C4-2B (cell line): ENCODE data around the gene MYO1E.

ENCODE experiments used
- H3K27ac ChIP-seq: fragments of 450-650 bp; 2 replicates; pipeline ENCODE4 v1.5.1; 2017
- ZFX ChIP-seq: fragments of 450-650 bp; IDR thresholded peaks from 2 replicates; pipeline ENCODE4 v1.6.1; 2017
- TF ChIP-seq, protein P1 (sequence below): fragments of 450-650 bp; conservative IDR thresholded peaks from 2 replicates; pipeline ENCODE4 v1.5.1; 2017; ENCODE audit warnings: mild to moderate bottlenecking

Gene MYO1E

GRCh38 chr15:59257140-59257539 lies 115.5 kb downstream of the MYO1E start:
- TF ChIP-seq, protein P1, sequence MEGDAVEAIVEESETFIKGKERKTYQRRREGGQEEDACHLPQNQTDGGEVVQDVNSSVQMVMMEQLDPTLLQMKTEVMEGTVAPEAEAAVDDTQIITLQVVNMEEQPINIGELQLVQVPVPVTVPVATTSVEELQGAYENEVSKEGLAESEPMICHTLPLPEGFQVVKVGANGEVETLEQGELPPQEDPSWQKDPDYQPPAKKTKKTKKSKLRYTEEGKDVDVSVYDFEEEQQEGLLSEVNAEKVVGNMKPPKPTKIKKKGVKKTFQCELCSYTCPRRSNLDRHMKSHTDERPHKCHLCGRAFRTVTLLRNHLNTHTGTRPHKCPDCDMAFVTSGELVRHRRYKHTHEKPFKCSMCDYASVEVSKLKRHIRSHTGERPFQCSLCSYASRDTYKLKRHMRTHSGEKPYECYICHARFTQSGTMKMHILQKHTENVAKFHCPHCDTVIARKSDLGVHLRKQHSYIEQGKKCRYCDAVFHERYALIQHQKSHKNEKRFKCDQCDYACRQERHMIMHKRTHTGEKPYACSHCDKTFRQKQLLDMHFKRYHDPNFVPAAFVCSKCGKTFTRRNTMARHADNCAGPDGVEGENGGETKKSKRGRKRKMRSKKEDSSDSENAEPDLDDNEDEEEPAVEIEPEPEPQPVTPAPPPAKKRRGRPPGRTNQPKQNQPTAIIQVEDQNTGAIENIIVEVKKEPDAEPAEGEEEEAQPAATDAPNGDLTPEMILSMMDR = no peak
- no peak for TF ChIP-seq ZFX
- no peak overlapping the region for H3K27ac ChIP-seq

DNA sequence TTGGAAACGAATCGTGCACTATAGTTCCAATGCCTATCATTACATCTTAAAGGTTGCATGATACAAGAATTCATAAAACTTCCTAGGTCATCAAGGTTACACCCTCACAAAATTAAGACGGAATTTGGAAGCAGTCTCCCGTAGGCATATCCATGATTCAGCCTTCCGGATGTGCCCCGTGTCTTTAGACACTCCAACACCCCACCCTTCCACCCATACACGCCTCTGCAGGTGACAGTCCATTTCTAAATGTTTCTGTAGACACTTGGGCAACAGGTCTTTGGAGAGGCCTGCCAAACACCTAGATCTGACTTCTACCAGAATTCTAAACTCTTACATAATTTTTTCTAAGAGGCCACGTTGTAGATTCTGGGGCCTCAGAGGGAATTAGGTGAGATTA lies 116.2 kb downstream of the MYO1E start:
- no peak for TF ChIP-seq ZFX
- TF ChIP-seq, protein P1 = no peak
- no peak overlapping the region for H3K27ac ChIP-seq

DNA sequence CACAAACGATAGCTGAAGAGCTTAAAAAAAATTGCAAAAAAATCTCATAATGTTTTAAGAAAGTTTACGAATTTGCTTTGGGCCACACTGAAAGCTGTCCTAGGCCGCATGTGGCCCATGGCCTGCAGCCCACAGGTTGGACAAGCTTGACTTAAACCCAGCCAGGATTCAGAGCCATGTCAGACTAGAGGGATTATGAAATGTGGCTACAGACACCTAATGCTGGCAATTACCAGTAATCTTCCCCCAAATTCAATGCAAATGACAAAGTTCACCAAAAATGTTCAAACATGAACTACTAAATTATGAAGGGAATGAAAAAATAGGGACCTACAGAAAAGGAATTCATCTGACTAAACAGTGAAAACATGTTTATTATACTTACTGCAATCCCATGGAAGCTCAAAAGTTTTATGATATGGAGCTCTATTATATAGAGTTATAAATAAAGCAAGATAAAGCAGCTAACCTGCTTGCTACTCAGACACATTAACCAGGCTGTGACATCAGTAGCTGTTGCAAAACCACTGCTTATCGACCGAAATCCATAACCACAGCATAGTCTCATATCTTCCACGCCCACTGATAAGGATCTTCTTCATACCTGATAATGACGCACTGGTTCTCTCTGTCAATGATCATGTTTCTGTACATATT lies 116.9 kb downstream of the MYO1E start:
- H3K27ac ChIP-seq = no peak overlapping the region
- TF ChIP-seq, protein P1 = no peak
- no peak for TF ChIP-seq ZFX

DNA sequence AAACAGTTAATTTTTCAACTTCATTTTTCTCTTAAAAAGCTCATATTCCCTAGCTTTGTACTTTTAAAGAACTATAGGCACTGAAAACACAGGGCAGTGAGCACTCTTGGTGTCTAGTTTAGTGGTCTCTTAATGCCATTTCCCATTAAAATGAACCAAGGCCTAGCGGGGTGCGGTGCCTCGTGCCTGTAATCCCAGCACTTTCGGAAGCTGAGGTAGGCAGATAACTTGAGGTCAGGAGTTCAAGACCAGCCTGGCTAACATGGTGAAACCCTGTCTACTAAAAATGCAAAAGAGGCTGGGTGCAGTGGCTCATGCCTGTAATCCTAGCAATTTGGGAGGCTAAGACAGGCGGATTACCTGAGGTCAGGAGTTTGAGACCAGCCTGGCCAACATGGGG lies 120.5 kb downstream of the MYO1E start:
- TF ChIP-seq ZFX = no peak
- TF ChIP-seq, protein P1 = no peak
- H3K27ac ChIP-seq = no peak overlapping the region

GRCh38 chr15:59251001-59251845 lies 121.4 kb downstream of the MYO1E start:
- peak overlapping the region; percentile 10; the same call in 1 of the 2 replicates for H3K27ac ChIP-seq
- TF ChIP-seq, protein P1 = no peak
- no peak for TF ChIP-seq ZFX

DNA sequence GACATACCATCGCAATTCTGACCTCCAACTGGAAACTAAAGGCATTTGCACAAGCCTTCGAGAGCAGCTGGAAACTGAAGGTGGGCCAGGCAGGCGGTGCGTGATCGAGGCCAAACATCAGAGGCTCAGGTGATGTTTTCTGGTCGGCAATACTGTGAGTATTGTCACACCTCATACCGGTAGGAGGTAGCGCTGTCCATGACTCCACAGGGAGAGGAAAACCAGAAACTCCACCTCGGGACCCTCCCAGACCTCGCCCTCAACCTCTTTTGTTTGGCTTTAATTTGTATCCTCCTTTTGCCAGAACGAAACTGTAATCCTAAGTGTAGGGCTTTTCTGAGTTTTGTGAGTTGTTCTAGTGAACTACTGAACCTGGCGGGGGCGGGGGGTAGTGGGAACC lies 122.4 kb downstream of the MYO1E start:
- TF ChIP-seq, protein P1 = no peak
- TF ChIP-seq ZFX = no peak
- peak overlapping the region; percentile 10; the same call in 1 of the 2 replicates for H3K27ac ChIP-seq

DNA sequence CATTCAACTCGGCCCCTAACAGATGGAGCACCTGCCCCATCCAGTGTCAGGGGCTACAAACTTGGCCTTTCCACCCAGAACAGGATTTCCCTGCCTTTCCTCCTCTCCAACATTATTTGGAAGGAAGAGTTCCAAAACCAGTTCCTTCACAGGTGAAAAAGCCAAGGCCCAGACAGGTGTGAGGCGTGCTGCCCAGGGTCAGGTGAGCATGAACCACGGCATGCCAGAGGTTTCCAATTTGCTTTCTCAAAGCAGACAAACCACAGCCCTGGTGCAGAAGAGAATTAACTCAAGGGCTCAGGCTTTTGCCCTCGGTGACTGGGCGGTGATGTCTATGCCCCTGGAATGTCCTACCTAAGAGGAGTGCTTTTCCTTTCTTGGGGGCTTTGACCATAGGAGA lies 122.9 kb downstream of the MYO1E start:
- TF ChIP-seq, protein P1 = no peak
- TF ChIP-seq ZFX = no peak
- peak overlapping the region; percentile 10; the same call in 1 of the 2 replicates for H3K27ac ChIP-seq
